Neuronal stem cell (in vitro differentiated cells): ENCODE data around the gene SMC1B.

Source experiments
- DNase-seq: peaks from one replicate; pipeline ENCODE4 v3.0.0-alpha.2; 2013; ENCODE audit warnings: low spot score
- H2AFZ ChIP-seq: one replicate; pipeline ENCODE4 v1.6.1; 2013; ENCODE audit warnings: mild to moderate bottlenecking, low read length, inconsistent platforms
- H2AK5ac ChIP-seq: 2 replicates; pipeline ENCODE4 v1.6.1; 2013; ENCODE audit warnings: low read depth, mild to moderate bottlenecking, inconsistent platforms, low read length, moderate library complexity, mixed read lengths
- H2BK120ac ChIP-seq: 2 replicates; pipeline ENCODE4 v1.6.1; 2013; ENCODE audit warnings: low read depth, mild to moderate bottlenecking, inconsistent platforms, low read length, moderate library complexity, mixed read lengths
- H2BK12ac ChIP-seq: one replicate; pipeline ENCODE4 v1.6.1; 2013; ENCODE audit warnings: low read length, inconsistent platforms
- H2BK15ac ChIP-seq: 2 replicates; pipeline ENCODE4 v1.6.1; 2013; ENCODE audit warnings: mild to moderate bottlenecking, low read length, inconsistent platforms, mixed read lengths
- H2BK5ac ChIP-seq: one replicate; pipeline ENCODE4 v1.6.1; 2013; ENCODE audit warnings: inconsistent platforms, mild to moderate bottlenecking, low read length, moderate library complexity
- H3K14ac ChIP-seq: one replicate; pipeline ENCODE4 v1.6.1; 2013; ENCODE audit warnings: low read length, inconsistent platforms
- H3K18ac ChIP-seq: 2 replicates; pipeline ENCODE4 v1.6.1; 2013; ENCODE audit warnings: low read length, inconsistent platforms
- H3K23ac ChIP-seq: 2 replicates; pipeline ENCODE4 v1.6.1; 2013; ENCODE audit warnings: low read depth, mild to moderate bottlenecking, mixed read lengths, low read length, inconsistent platforms; ENCODE audit not compliant: poor library complexity
- H3K27ac ChIP-seq: replicated peaks from 3 replicates; pipeline ENCODE4 v1.5.1; 2013; ENCODE audit warnings: low read length, inconsistent platforms
- H3K27me3 ChIP-seq, 3 experiments: 2 replicates each; pipeline ENCODE4 v1.6.1; 2013; ENCODE audit warnings: low read length in 3 of 3, mild to moderate bottlenecking in 2 of 3, inconsistent platforms in 1 of 3, low read depth in 1 of 3, mixed read lengths in 1 of 3, moderate library complexity in 1 of 3; ENCODE audit not compliant: control insufficient read depth in 3 of 3, insufficient read depth in 3 of 3
- H3K36me3 ChIP-seq, 2 donors: replicated peaks in 1 of 2; 2 replicates each; pipeline ENCODE4 v1.6.1; 2013; ENCODE audit warnings: low read length in 2 of 2; ENCODE audit not compliant: control insufficient read depth in 2 of 2, insufficient read depth in 2 of 2
- H3K4ac ChIP-seq: 2 replicates; pipeline ENCODE4 v1.6.1; 2013; ENCODE audit warnings: inconsistent platforms, mild to moderate bottlenecking, low read length, moderate library complexity
- H3K4me1 ChIP-seq, 2 donors: 1 replicate in 1 of 2; 2 replicates in 1 of 2; pipeline ENCODE4 v1.6.1; 2013; ENCODE audit warnings: low read length in 2 of 2, low read depth in 1 of 2; ENCODE audit not compliant: control insufficient read depth in 2 of 2, insufficient read depth in 1 of 2
- H3K4me2 ChIP-seq: one replicate; pipeline ENCODE4 v1.6.1; 2013; ENCODE audit warnings: mild to moderate bottlenecking, low read length, inconsistent platforms; ENCODE audit not compliant: insufficient read depth, poor library complexity, severe bottlenecking
- H3K4me3 ChIP-seq, 2 donors: 2 replicates each; pipeline ENCODE4 v1.5.1; 2013; ENCODE audit warnings: low read length in 2 of 2, mild to moderate bottlenecking in 2 of 2, inconsistent platforms in 1 of 2, moderate library complexity in 1 of 2
- H3K79me1 ChIP-seq: one replicate; pipeline ENCODE4 v1.6.1; 2013; ENCODE audit warnings: low read depth, mild to moderate bottlenecking, inconsistent platforms, low read length, moderate library complexity
- H3K9ac ChIP-seq: one replicate; pipeline ENCODE4 v1.6.1; 2013; ENCODE audit warnings: mild to moderate bottlenecking, low read depth, low read length, inconsistent platforms; ENCODE audit not compliant: poor library complexity
- H3K9me3 ChIP-seq, 2 donors: replicated peaks in 1 of 2; 2 replicates each; pipeline versions ENCODE3 to v1.6.1; 2013; ENCODE audit warnings: low read length in 2 of 2, mild to moderate bottlenecking in 2 of 2, inconsistent platforms in 1 of 2, low read depth in 1 of 2, mixed read lengths in 1 of 2, moderate library complexity in 1 of 2; ENCODE audit not compliant: control insufficient read depth in 2 of 2, insufficient read depth in 1 of 2
- H4K8ac ChIP-seq: one replicate; pipeline ENCODE4 v1.6.1; 2013; ENCODE audit warnings: low read depth, mild to moderate bottlenecking, inconsistent platforms, low read length, moderate library complexity
- H4K91ac ChIP-seq: one replicate; pipeline ENCODE4 v1.6.1; 2013; ENCODE audit warnings: low read length, low read depth, mild to moderate bottlenecking, inconsistent platforms; ENCODE audit not compliant: poor library complexity
- WGBS, 2 donors: extraction: QIAGEN DNeasy Blood & Tissue Kit; methylation state at CpG; one replicate each; pipeline ENCODE4 v1.1.7; 2013; ENCODE audit warnings: missing lambda C conversion rate in 2 of 2, mixed read lengths in 1 of 2; ENCODE audit not compliant: insufficient read length in 2 of 2, insufficient replicate concordance in 1 of 2; ENCODE audit errors: extremely low coverage in 2 of 2; 5-methylcytosine and 5-hydroxymethylcytosine counted together

Gene SMC1B

GRCh38 chr22:45366713-45367112, 46.7 kb downstream of the SMC1B start:
- H3K79me1 ChIP-seq = no peaks in the 10 kb centered on the region
- no peak overlapping the region for H3K4ac ChIP-seq
- no peak overlapping the region for H3K27ac ChIP-seq
- no CpG with 5 or more reads among the region's 3 CpGs for WGBS, 2 donors
- H3K23ac ChIP-seq = no peak overlapping the region
- no peak overlapping the region for H2BK120ac ChIP-seq
- no peak overlapping the region for H2AK5ac ChIP-seq
- H2BK5ac ChIP-seq = no peak overlapping the region
- no peaks in the 10 kb centered on the region for H3K36me3 ChIP-seq
- no peak overlapping the region for H4K91ac ChIP-seq
- no peak overlapping the region for H3K18ac ChIP-seq
- no peak for DNase-seq
- no peak overlapping the region for H3K9ac ChIP-seq
- no peak overlapping the region for H2AFZ ChIP-seq
- H4K8ac ChIP-seq = no peak overlapping the region
- no peak overlapping the region for H3K4me2 ChIP-seq
- peaks cover 0 to 2% of the 10 kb centered on the region in 2 donors for H3K9me3 ChIP-seq
- no peak overlapping the region for H3K14ac ChIP-seq
- no peak overlapping the region for H3K4me3 ChIP-seq
- H2BK12ac ChIP-seq = no peak overlapping the region
- H2BK15ac ChIP-seq = no peak overlapping the region
- peaks cover 0 to 7% (median 0%) of the 10 kb centered on the region in 3 experiments for H3K27me3 ChIP-seq
- no peaks in the 10 kb centered on the region for H3K4me1 ChIP-seq

- no peak overlapping the region for H2BK120ac ChIP-seq
- no peak overlapping the region for H2BK5ac ChIP-seq
- no peak overlapping the region for H3K9ac ChIP-seq
- H3K4me3 ChIP-seq = no peak overlapping the region
- no peak overlapping the region for H2BK15ac ChIP-seq
- no peak overlapping the region for H3K23ac ChIP-seq
- H3K4me1 ChIP-seq = no peaks in the 10 kb centered on the region
- peaks cover 0 to 4% (median 0%) of the 10 kb centered on the region in 3 experiments for H3K27me3 ChIP-seq
- no peak overlapping the region for H2BK12ac ChIP-seq
- H3K36me3 ChIP-seq = no peaks in the 10 kb centered on the region
- no peak overlapping the region for H2AK5ac ChIP-seq
- no peaks in the 10 kb centered on the region for H3K9me3 ChIP-seq
- H3K18ac ChIP-seq = no peak overlapping the region
- no CpG with 5 or more reads among the region's 4 CpGs for WGBS, 2 donors
- no peak overlapping the region for H3K14ac ChIP-seq
- H3K27ac ChIP-seq = no peak overlapping the region
- no peak overlapping the region for H3K4ac ChIP-seq
- no peak overlapping the region for H2AFZ ChIP-seq
- DNase-seq = no peak
- H3K4me2 ChIP-seq = no peak overlapping the region
- H3K79me1 ChIP-seq = no peaks in the 10 kb centered on the region
- H4K91ac ChIP-seq = no peak overlapping the region
- no peak overlapping the region for H4K8ac ChIP-seq
Measured at GRCh38 chr22:45359627-45360026, 53.8 kb downstream of the SMC1B start.

GRCh38 chr22:45358127-45358526, 55.3 kb downstream of the SMC1B start:
- Histone ChIP-seq H3K4me1 (peaks cover 0 to 3% of the 10 kb centered on the region in 2 donors), H2AK5ac (no peak overlapping the region), H3K4ac (no peak overlapping the region), H3K9ac (no peak overlapping the region), H3K79me1 (no peaks in the 10 kb centered on the region), H3K9me3 (no peaks in the 10 kb centered on the region), H2BK5ac (no peak overlapping the region), H3K23ac (no peak overlapping the region), H3K27ac (no peak overlapping the region), H2AFZ (no peak overlapping the region), H3K4me3 (no peak overlapping the region), H2BK120ac (no peak overlapping the region), H3K27me3 (peaks cover 0 to 4% (median 0%) of the 10 kb centered on the region in 3 experiments), H3K14ac (no peak overlapping the region), H2BK12ac (no peak overlapping the region), H4K91ac (no peak overlapping the region), H3K4me2 (no peak overlapping the region), H4K8ac (no peak overlapping the region), H3K18ac (no peak overlapping the region), H2BK15ac (no peak overlapping the region), H3K36me3 (no peaks in the 10 kb centered on the region)
- no CpG with 5 or more reads among the region's 1 CpG for WGBS, 2 donors
- no peak for DNase-seq

GRCh38 chr22:45357490-45357889, 55.9 kb downstream of the SMC1B start:
- H3K23ac ChIP-seq = no peak overlapping the region
- H4K91ac ChIP-seq = no peak overlapping the region
- no peak overlapping the region for H2AFZ ChIP-seq
- peaks cover 0 to 3% of the 10 kb centered on the region in 2 donors for H3K4me1 ChIP-seq
- no peak overlapping the region for H3K4me2 ChIP-seq
- H3K9me3 ChIP-seq = no peaks in the 10 kb centered on the region
- H3K79me1 ChIP-seq = no peaks in the 10 kb centered on the region
- no peak overlapping the region for H2BK120ac ChIP-seq
- H3K27ac ChIP-seq = no peak overlapping the region
- H3K9ac ChIP-seq = no peak overlapping the region
- DNase-seq = no peak
- H2BK15ac ChIP-seq = no peak overlapping the region
- H3K18ac ChIP-seq = no peak overlapping the region
- no CpG with 5 or more reads among the region's 1 CpG for WGBS, 2 donors
- H2AK5ac ChIP-seq = no peak overlapping the region
- no peak overlapping the region for H2BK12ac ChIP-seq
- no peak overlapping the region for H2BK5ac ChIP-seq
- no peak overlapping the region for H3K4me3 ChIP-seq
- no peak overlapping the region for H3K14ac ChIP-seq
- H3K36me3 ChIP-seq = no peaks in the 10 kb centered on the region
- H4K8ac ChIP-seq = no peak overlapping the region
- H3K27me3 ChIP-seq = peaks cover 0 to 3% (median 0%) of the 10 kb centered on the region in 3 experiments
- no peak overlapping the region for H3K4ac ChIP-seq
